ACHN (cell line): ENCODE data around the gene MCRS1.
A peak's percentile ranks its signal among the peaks of the same experiment; 100 is the strongest.

Source experiments
- DNase-seq: peaks from one replicate; pipeline ENCODE4 v3.0.0-alpha.2; 2015
- in situ Hi-C: cut with HindIII; loops from 2 replicates; pipeline ENCODE4 v1.10.0; 2017; ENCODE audit warnings: low sequenced_read_pairs, low pct_ligation_motif_present, low pct_unique_long_range_greater_than_20kb

Gene MCRS1

GRCh38 chr12:49558526-49558925 lies 9.4 kb downstream of the MCRS1 start:
- no peak for DNase-seq
- in situ Hi-C loops = no loop called here

GRCh38 chr12:49557917-49558215 lies 10.1 kb downstream of the MCRS1 start:
- peak; percentile 22 for DNase-seq
- in situ Hi-C loops = no loop called here

- no peak for DNase-seq
- in situ Hi-C loops = no loop called here
Observed at GRCh38 chr12:49557187-49557916, 10.6 kb downstream of the MCRS1 start.

GRCh38 chr12:49556391-49557186 lies 11.4 kb downstream of the MCRS1 start:
- no peak for DNase-seq
- in situ Hi-C loops = no loop called here

GRCh38 chr12:49555631-49556390 lies 12.1 kb downstream of the MCRS1 start:
- no peak for DNase-seq
- in situ Hi-C loops = no loop called here

GRCh38 chr12:49554266-49554665 lies 13.7 kb downstream of the MCRS1 start:
- DNase-seq = no peak
- in situ Hi-C loops = no loop called here

- in situ Hi-C loops = no loop called here
- peak; percentile 77 for DNase-seq
Observed at GRCh38 chr12:49553512-49554088, 14.3 kb downstream of the MCRS1 start.

GRCh38 chr12:49552899-49553298 lies 15.0 kb downstream of the MCRS1 start:
- in situ Hi-C loops = no loop called here
- DNase-seq = no peak

- in situ Hi-C loops = no loop called here
- no peak for DNase-seq
Observed at GRCh38 chr12:49552425-49552824, 15.5 kb downstream of the MCRS1 start.

- no peak for DNase-seq
- in situ Hi-C loops = no loop called here
Observed at GRCh38 chr12:49552014-49552413, 15.9 kb downstream of the MCRS1 start.

- DNase-seq = no peak
- in situ Hi-C loops = no loop called here
Observed at GRCh38 chr12:49550693-49551252, 17.2 kb downstream of the MCRS1 start.

- in situ Hi-C loops = no loop called here
- DNase-seq = no peak
Observed at GRCh38 chr12:49549735-49550692, 17.9 kb downstream of the MCRS1 start.

- DNase-seq = no peak
- in situ Hi-C loops = no loop called here
Observed at GRCh38 chr12:49548822-49549648, 18.9 kb downstream of the MCRS1 start.

- no peak for DNase-seq
- in situ Hi-C loops = no loop called here
Observed at GRCh38 chr12:49548481-49548821, 19.5 kb downstream of the MCRS1 start.

- DNase-seq = no peak
- in situ Hi-C loops = no loop called here
Observed at GRCh38 chr12:49547090-49547690, 20.8 kb downstream of the MCRS1 start.

GRCh38 chr12:49546481-49546880 lies 21.5 kb downstream of the MCRS1 start:
- in situ Hi-C loops = no loop called here
- no peak for DNase-seq

GRCh38 chr12:49545815-49546214 lies 22.1 kb downstream of the MCRS1 start:
- in situ Hi-C loops = no loop called here
- no peak for DNase-seq
